Measurements from ENCODE around the gene SMIM5. TPM values are rescaled to one million over a fixed set of nuclear protein-coding genes. Genes with fewer than 3 reads are reported as not detected.

SMIM5 gene
- total RNA-seq, 4 donors from 2014 or later, result 0.31 to 2.0 (median 1.0) TPM

DNA sequence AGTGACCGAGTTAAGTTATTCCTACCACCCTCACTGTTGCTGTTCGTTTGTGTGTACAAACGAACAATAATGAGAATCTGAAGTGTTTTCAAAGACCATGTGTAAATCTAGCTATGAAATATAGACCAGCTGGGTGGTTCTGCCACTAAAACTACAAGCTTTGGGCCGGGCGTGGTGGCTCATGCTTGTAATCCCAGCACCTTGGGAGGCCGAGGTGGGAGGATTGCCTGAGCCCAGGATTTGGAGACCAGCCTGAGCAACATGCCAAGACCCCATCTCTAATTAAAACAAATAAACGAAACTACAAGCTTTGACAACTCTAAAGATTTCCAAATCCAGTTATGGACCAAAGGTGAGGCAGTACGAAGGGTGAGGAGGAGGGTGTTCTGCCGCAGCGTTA, 32.7 kb downstream of the SMIM5 start:
- ATAC-seq (ENCODE audit: low FRiP score) (no peak), DNase-seq (ENCODE audit: low spot score) (no peak)
- no peak for TF ChIP-seq CTCF (IDR thresholded peaks at IDR 0.05)

DNA sequence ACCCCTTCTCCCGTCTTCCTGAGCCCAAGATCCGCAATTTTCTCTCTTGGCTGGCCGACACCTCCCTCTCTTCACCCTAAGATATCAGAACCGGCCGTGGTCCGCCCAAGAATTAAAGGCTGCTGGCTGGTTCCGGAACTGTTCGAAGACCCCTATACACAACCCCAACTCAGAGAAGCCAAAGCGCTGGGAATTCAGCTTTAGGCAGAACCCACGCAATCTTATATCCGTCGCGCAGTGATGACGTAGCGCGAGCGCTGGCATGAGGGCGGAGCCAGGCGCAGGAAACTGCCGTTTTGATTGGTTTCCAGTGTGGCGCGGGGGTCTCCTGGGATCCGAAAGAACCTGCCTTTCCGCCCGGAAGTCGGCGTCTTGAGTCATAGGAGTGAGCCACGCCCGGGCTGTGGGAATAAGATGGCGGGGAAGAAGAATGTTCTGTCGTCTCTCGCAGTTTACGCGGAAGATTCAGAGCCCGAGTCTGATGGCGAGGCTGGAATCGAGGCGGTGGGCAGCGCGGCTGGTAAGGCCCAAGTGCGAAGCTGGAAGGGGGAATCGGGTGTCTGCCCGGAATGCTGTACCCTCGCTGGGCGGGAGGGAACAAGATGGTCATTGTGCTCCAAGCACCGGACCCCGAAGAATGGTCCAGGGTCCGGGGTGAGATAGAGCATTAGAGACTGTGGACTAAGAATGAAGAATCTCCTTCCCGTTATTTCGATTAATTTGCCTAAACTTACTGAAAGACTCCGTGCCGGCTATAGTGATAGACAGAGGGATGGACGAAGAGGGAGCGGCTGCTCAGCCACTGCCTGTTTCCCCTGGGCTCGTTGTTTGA, 33.9 kb downstream of the SMIM5 start, which contains the start of the genes RECQL5 and SAP30BP:
Gene RECQL5 (minus strand): TSS at position 196 of the 832 bp plus-strand sequence. CDS start 597 bp downstream, outside the sequence.
Gene SAP30BP (plus strand): TSS at position 380 of the 832 bp plus-strand sequence. CDS start 35 bp downstream, at position 415.
- peak; percentile 95 for ATAC-seq (ENCODE audit: low FRiP score)

GRCh38 chr17:75667825-75668224, 34.6 kb downstream of the SMIM5 start:
- ATAC-seq (ENCODE audit: low FRiP score) (no peak), DNase-seq (ENCODE audit: low spot score) (no peak)
- TF ChIP-seq CTCF (IDR thresholded peaks at IDR 0.05), result no peak

More for the DNA sequence above, 33.9 kb downstream of the SMIM5 start, which contains the start of the genes RECQL5 and SAP30BP:
- peak; percentile 99 for DNase-seq (ENCODE audit: low spot score)
- TF ChIP-seq CTCF (IDR thresholded peaks at IDR 0.05), result no peak

- ATAC-seq (ENCODE audit: low FRiP score) (no peak), DNase-seq (ENCODE audit: low spot score) (no peak)
- no peak for TF ChIP-seq CTCF (IDR thresholded peaks at IDR 0.05)
Observed at GRCh38 chr17:75668489-75668888, 35.3 kb downstream of the SMIM5 start.

- no peak for ATAC-seq (ENCODE audit: low FRiP score)
- no peak for TF ChIP-seq CTCF (IDR thresholded peaks at IDR 0.05)
- DNase-seq (ENCODE audit: low spot score), result no peak
Observed at GRCh38 chr17:75670868-75671267, 37.6 kb downstream of the SMIM5 start.

- no peak for DNase-seq (ENCODE audit: low spot score)
- no peak for ATAC-seq (ENCODE audit: low FRiP score)
- TF ChIP-seq CTCF (IDR thresholded peaks at IDR 0.05), result no peak
Observed at GRCh38 chr17:75672011-75672410, 38.8 kb downstream of the SMIM5 start.

DNA sequence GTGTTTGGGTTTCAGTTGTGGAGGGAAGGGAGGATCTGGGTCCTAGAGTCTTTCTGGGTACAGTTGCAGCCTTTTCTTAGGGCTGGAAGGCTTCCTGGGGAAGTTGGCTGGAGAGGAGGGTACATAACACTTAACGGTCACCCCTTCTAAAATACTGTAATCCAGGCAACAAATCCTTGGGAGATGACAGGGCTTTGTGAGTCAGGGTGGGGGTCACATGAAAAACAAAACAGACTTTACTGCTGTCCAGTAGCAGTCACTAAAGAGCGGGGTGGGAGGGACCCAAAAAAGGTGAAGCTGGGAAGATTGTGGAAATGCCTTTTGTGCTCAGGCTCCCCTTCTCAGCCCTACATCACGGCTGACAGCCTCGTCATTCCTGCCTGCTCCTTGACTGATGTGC, 40.3 kb downstream of the SMIM5 start:
- DNase-seq (ENCODE audit: low spot score) (no peak), ATAC-seq (ENCODE audit: low FRiP score) (no peak)
- no peak for TF ChIP-seq CTCF (IDR thresholded peaks at IDR 0.05)
